ENCODE data around the gene KCNIP4. TPM values are rescaled to one million over a fixed set of nuclear protein-coding genes. Genes with fewer than 3 reads are reported as not detected.

The KCNIP4 gene
- total RNA-seq, 2 experiments from 2014 or later, result not detected

DNA sequence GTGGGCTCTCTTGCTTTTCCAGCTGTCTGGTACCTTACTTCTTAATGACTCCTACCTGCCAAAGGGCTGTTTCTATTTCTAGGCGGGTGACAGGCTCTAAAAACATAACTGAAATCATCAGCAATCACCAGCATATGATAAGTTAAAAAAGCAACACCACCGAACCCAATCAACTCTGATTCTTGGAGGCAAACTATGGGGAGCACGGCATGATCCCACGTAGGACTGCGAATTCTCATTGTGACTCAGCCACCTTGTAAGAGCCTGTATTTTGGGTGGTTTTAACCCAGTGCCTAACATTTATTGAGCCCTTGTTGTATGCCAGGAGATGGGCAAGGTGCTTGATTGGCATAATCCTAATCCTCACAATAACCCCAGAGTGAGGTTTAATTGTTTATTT, 1091.5 kb downstream of the KCNIP4 start:
- Mint-ChIP-seq H3K36me3 (ENCODE audit: low read depth) (no peaks in the 10 kb centered on the region), H3K9me3 (no peaks in the 10 kb centered on the region), H3K4me1 (no peaks in the 10 kb centered on the region), H3K4me3 (no peak overlapping the region), H3K27ac (no peak overlapping the region), H3K27me3 (no peaks in the 10 kb centered on the region)
- ChIA-PET POLR2A (no interaction called here), CTCF (no interaction called here)
- no peak for DNase-seq

DNA sequence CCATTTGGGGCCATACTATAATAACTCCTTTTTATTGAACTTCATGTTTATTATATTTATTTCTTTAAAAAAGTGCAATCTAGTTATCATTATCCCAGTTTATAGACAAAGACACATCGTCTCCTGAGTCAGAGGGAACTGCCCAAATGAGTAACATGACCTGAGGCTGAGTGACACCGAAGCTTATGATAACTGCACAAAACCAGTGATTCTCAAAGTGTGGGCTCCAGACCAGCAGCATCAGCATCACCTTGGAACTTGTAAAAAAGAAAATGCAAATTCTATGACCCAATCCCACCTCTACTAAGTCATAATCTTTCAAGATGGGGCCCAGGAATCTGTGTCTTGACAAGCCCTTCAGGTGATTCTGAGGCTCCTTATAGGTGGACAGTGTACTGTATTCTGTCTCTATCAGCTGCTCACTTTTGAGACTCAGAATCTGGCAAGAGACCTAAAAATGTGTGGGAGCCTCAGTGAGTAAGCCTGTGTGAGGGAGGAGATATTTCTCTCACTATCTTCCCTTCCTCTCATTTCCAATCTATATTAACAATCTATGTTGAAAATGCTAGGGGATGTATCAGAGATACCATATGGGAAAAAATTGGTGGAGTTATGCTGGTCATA, 1101.3 kb downstream of the KCNIP4 start:
- ChIA-PET POLR2A (no interaction called here), CTCF (no interaction called here)
- peaks cover 13% of the 10 kb centered on the region for H3K9me3 Mint-ChIP-seq
- no peaks in the 10 kb centered on the region for H3K4me1 Mint-ChIP-seq
- no peak for DNase-seq
- H3K27ac Mint-ChIP-seq, result no peak overlapping the region
- no peaks in the 10 kb centered on the region for H3K27me3 Mint-ChIP-seq
- no peaks in the 10 kb centered on the region for H3K36me3 Mint-ChIP-seq (ENCODE audit: low read depth)
- no peak overlapping the region for H3K4me3 Mint-ChIP-seq

DNA sequence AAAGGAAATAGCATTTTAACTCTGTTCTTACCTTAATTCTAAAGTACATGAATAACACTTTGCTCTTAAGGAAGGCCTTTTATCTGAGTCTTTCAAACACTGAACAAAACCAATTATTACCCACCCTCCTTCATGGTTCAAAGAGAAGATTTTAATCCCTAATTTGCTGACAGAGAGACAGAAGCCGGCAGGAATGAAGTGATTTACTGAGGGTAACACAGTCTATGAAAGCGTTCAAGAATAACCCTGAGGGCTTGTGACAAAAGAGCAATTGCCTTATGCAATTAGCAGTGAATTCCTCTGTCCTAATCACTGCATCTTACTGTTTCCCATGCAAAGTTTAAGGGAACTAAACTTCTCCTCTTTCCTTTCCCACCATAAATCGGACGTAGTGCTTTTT, 1104.3 kb downstream of the KCNIP4 start:
- H3K9me3 Mint-ChIP-seq, result peaks cover 10% of the 10 kb centered on the region
- POLR2A ChIA-PET, result no interaction called here
- DNase-seq, result no peak
- no peaks in the 10 kb centered on the region for H3K27me3 Mint-ChIP-seq
- no peak overlapping the region for H3K4me3 Mint-ChIP-seq
- no peaks in the 10 kb centered on the region for H3K4me1 Mint-ChIP-seq
- H3K27ac Mint-ChIP-seq, result no peak overlapping the region
- H3K36me3 Mint-ChIP-seq (ENCODE audit: low read depth), result no peaks in the 10 kb centered on the region
- CTCF ChIA-PET, result no interaction called here

DNA sequence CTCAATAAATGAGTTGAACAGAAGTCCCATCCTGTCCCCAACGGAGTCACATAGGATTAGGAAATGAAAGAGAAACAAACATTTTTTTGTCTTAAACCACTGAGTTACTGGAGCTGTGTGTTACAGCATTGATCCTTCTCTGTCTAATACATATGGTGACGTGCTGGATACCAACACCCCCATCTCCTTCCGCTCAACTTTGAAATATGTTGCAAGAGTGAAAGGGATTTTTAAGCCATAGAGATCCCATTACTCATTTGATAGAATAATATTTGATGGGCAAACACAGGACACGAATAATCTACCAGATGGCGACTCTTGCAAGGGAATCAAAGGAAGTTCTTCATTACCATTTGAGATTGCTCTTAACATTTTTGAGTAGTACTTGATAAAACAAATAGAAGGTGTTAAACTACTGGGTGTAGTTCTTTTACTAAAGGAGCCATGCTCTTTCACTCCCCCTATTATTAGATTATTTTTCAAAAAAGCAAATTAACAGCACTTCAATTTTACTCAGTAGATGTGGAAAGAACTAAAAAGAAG, 1107.9 kb downstream of the KCNIP4 start:
- POLR2A ChIA-PET, result no interaction called here
- CTCF ChIA-PET, result no interaction called here
- H3K27me3 Mint-ChIP-seq, result no peaks in the 10 kb centered on the region

DNA sequence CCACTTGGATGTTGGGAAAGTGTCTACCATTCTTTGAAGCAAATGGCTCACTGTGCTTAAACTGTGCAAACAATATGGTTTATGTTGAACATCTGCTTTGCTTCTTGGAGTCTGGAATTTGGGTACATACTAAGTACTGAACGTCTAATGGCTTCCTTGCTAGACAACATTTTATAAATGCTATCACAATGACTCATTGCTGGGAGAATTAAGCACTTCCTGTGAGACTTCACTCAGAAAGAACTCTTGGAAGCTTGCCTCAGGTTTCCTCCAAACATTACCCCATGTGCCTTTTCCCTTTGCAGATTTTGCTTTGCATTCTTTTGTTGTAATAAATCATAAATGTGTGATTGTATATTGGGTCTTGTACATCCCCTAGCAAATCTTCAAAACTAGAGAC, 1108.6 kb downstream of the KCNIP4 start:
- Mint-ChIP-seq H3K4me3 (no peak overlapping the region), H3K36me3 (ENCODE audit: low read depth) (no peaks in the 10 kb centered on the region), H3K27me3 (no peaks in the 10 kb centered on the region), H3K4me1 (no peaks in the 10 kb centered on the region), H3K9me3 (peaks cover 6% of the 10 kb centered on the region), H3K27ac (no peak overlapping the region)
- DNase-seq, result no peak
- ChIA-PET CTCF (no interaction called here), POLR2A (no interaction called here)

More for the DNA sequence above, 1107.9 kb downstream of the KCNIP4 start:
- no peak for DNase-seq
- Mint-ChIP-seq H3K36me3 (ENCODE audit: low read depth) (no peaks in the 10 kb centered on the region), H3K9me3 (peaks cover 8% of the 10 kb centered on the region), H3K4me1 (no peaks in the 10 kb centered on the region), H3K4me3 (no peak overlapping the region), H3K27ac (no peak overlapping the region)

DNA sequence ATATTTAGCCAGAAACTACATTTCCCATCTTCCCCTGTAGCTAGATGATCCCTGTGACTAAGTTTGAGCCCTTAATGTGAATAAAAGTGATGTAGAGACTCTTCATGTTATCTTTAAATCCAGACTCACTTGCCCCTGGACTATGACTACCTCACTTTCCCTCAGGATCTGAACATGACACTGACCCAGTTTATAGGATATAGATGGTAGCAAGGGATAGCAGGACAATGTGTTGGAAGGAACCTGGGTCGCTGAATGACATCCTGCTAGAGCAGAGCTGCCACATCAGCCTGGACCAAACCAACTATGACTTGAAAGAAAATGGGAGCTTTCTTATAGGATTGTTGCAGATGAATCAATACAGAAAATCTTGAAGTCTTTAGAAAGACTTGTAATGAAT, 1110.1 kb downstream of the KCNIP4 start:
- no peak for DNase-seq
- Mint-ChIP-seq H3K9me3 (peaks cover 6% of the 10 kb centered on the region), H3K27ac (no peak overlapping the region), H3K36me3 (ENCODE audit: low read depth) (no peaks in the 10 kb centered on the region), H3K4me3 (no peak overlapping the region), H3K27me3 (no peaks in the 10 kb centered on the region), H3K4me1 (no peaks in the 10 kb centered on the region)
- ChIA-PET CTCF (no interaction called here), POLR2A (interaction anchor here (1.0 kb wide), 1 partner anchor 34 kb away, joined by 3 read pairs; no protein-coding TSS in a partner anchor)

DNA sequence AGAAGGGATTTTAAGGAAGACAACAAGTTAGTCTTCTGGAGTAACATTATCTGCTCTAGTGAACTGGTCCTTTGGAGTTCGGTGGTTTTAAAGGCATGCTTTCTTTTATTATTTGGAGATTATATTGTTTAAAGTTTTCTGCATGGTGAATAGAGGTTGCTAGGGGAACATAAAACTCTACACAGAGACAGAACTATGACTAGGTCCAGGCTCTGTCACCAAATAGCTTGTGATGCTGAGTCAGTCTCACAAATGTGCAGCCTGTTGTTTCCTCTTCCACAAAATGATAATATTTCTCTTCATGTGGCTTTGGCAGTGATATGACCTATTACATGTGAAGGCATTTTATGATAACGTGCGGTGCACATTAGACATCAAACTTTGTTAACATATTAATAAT, 1115.7 kb downstream of the KCNIP4 start:
- POLR2A ChIA-PET, result no interaction called here
- no peaks in the 10 kb centered on the region for H3K9me3 Mint-ChIP-seq
- DNase-seq, result no peak
- H3K4me3 Mint-ChIP-seq, result no peak overlapping the region
- H3K36me3 Mint-ChIP-seq (ENCODE audit: low read depth), result no peaks in the 10 kb centered on the region
- H3K27me3 Mint-ChIP-seq, result no peaks in the 10 kb centered on the region
- H3K27ac Mint-ChIP-seq, result no peak overlapping the region
- no peaks in the 10 kb centered on the region for H3K4me1 Mint-ChIP-seq
- CTCF ChIA-PET, result no interaction called here

DNA sequence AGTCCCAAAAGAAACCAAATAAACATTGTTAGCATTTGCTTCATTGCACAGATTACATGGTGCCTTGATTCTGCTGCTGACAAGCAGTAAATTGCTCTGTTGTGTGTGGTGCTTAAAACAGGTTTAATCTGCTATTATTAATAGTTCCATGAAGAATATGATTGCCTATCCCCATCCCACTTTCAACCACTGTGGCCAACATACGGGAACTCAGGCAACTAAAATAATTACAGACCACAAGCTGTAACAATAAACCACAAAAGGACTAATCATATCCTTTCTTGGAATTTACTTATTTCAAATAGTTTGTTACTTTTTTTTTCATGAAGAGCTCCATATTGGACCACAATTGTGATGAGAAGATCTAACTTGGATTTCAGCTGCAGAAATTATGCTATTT, 1116.8 kb downstream of the KCNIP4 start:
- no peaks in the 10 kb centered on the region for H3K27me3 Mint-ChIP-seq
- CTCF ChIA-PET, result no interaction called here
- no peak for DNase-seq
- no peaks in the 10 kb centered on the region for H3K9me3 Mint-ChIP-seq
- H3K4me3 Mint-ChIP-seq, result no peak overlapping the region
- H3K4me1 Mint-ChIP-seq, result no peaks in the 10 kb centered on the region
- POLR2A ChIA-PET, result no interaction called here
- no peaks in the 10 kb centered on the region for H3K36me3 Mint-ChIP-seq (ENCODE audit: low read depth)
- no peak overlapping the region for H3K27ac Mint-ChIP-seq

DNA sequence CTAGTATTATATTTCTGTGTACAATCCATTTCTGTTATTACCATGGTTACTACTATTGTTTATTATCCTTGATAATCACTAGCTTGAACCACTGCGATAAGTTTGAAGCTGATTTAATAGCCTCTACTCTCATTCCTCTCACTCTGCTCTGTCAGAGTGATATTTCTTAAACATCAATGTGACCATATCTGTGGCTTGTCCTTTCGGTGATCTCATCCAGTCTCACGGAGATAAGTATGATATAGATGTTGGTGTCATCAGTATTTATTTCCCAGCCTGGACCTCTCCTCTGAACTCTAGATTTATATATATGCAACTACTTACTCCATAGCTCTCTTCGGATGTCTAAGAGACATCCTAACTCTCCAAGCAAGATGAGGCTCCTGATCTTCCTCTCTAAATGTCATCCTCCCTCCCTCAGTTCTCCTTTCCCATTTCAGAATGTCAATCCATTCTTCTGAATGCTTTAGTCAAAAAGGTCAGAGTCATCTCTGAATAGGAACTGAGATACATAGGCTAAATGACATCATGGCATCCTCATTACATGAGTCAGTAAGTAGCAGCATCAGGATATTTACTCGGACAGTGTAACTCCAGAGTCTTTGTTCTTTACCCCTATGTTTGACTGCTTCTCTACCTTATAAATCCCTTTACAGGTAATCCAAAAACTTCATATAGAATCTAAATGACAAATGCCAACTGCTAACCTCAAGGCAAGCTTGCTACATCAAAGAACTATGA, 1118.8 kb downstream of the KCNIP4 start:
- Mint-ChIP-seq H3K4me3 (no peak overlapping the region), H3K36me3 (ENCODE audit: low read depth) (no peaks in the 10 kb centered on the region), H3K27ac (no peak overlapping the region), H3K4me1 (no peaks in the 10 kb centered on the region), H3K9me3 (no peaks in the 10 kb centered on the region), H3K27me3 (no peaks in the 10 kb centered on the region)
- ChIA-PET CTCF (no interaction called here), POLR2A (no interaction called here)
- DNase-seq, result no peak

DNA sequence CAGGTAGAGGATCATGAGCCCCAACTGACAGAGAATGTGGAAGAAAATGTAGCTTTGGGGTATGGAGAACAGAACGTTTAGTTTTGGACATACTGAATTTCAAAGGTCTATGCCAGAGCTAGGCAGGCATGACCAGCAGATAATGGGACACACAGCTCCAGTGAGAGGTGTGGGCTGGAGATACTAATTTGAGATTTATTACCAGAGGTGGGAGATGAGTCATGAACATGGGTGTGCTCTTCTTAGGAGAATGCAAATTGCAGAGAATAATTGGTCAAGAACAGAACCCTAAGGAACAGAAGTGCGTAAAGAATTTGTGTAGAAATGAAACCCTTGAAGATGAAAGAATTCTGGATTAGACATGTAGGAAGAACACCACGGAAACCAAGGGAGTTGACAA, 1123.1 kb downstream of the KCNIP4 start:
- no peak overlapping the region for H3K4me3 Mint-ChIP-seq
- H3K36me3 Mint-ChIP-seq (ENCODE audit: low read depth), result no peaks in the 10 kb centered on the region
- ChIA-PET POLR2A (no interaction called here), CTCF (no interaction called here)
- no peaks in the 10 kb centered on the region for H3K9me3 Mint-ChIP-seq
- H3K27me3 Mint-ChIP-seq, result no peaks in the 10 kb centered on the region
- H3K4me1 Mint-ChIP-seq, result no peaks in the 10 kb centered on the region
- no peak overlapping the region for H3K27ac Mint-ChIP-seq
- DNase-seq, result no peak

DNA sequence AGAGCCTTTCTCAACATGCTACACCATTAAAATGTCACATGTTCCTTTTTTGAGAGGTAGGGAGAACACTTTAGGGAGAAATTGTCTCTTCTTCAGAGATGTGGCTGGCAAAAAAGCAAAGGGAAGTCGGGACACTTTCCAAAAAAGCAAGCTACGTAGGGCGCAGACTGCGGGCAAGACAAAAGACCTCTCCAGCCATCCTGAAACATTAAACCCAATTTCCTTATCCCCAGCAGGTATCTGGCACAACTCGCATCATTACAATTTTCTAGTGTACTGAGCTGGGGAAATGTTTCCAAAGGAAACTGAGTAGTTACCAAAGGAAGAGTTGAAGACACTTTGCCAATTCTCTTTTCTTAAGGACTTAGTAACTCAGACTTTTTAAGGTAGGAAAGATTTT, 1132.3 kb downstream of the KCNIP4 start:
- H3K36me3 Mint-ChIP-seq (ENCODE audit: low read depth), result no peaks in the 10 kb centered on the region
- H3K9me3 Mint-ChIP-seq, result no peaks in the 10 kb centered on the region
- POLR2A ChIA-PET, result no interaction called here
- H3K4me3 Mint-ChIP-seq, result no peak overlapping the region
- no peaks in the 10 kb centered on the region for H3K4me1 Mint-ChIP-seq
- H3K27ac Mint-ChIP-seq, result no peak overlapping the region
- no peaks in the 10 kb centered on the region for H3K27me3 Mint-ChIP-seq
- CTCF ChIA-PET, result interaction anchor here (0.7 kb wide), 1 partner anchor 11 kb away, joined by 3 read pairs; no protein-coding TSS in a partner anchor
- no peak for DNase-seq

DNA sequence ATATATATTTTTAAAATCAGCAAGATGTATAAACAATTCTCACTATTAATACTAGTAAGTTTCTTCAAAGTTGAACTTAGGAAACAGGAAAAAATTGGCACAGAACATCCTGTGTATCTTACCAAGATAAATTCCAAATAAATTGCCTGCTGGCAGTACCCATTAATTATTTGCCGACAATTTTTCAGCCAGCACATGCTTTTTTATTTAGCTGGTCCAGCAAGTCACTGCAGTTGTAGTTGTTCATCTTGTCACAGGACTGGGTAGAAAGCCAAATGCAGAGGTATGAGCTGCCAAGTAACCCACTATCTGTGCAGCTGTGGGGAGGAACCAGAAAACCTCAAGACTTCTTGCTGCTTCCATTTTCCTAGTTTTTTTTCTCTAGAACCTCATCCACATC, 1134.9 kb downstream of the KCNIP4 start:
- POLR2A ChIA-PET, result no interaction called here
- H3K36me3 Mint-ChIP-seq (ENCODE audit: low read depth), result no peaks in the 10 kb centered on the region
- CTCF ChIA-PET, result no interaction called here
- H3K9me3 Mint-ChIP-seq, result no peaks in the 10 kb centered on the region
- H3K27me3 Mint-ChIP-seq, result no peaks in the 10 kb centered on the region
- no peak for DNase-seq
- no peak overlapping the region for H3K4me3 Mint-ChIP-seq
- H3K4me1 Mint-ChIP-seq, result no peaks in the 10 kb centered on the region
- H3K27ac Mint-ChIP-seq, result no peak overlapping the region

DNA sequence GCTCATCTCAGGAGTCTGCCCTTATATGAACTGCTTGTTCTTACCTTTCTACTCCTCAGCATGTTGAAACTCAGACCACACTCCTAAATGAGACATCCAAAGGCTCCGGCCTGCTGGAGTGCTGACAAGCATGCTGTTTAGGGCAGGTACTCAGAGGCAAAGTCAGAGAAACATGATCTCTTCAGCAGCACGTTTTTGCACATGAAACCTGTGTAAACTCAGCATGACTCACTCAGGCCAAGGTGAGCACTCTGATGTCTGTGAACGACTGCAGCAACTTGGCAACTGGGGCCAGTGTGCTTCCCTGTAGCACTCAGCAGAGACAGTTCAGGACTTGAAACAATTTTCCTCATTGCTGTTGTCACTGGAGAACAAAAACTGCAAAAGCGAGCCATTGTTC, 1138.8 kb downstream of the KCNIP4 start:
- no peaks in the 10 kb centered on the region for H3K9me3 Mint-ChIP-seq

DNA sequence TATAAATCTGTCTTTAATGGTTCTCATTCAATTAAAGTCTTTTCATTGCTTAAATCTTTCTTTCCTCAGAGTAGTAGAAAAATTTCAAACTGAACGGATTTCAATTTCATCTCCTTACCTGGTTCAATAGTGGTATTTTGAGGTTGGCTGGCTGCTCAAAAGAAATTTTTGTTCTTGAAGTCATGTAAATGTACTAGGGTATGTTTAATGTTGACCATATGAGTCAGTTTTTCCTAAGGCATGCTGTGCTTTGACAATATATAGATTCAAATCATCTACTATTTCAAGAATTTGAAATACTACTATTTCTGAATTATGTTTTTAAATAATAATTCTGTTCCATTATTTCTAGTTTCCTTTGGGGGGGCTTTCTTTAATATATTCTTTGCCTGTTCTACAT, 1142.9 kb downstream of the KCNIP4 start:
- Mint-ChIP-seq H3K36me3 (ENCODE audit: low read depth) (no peaks in the 10 kb centered on the region), H3K4me1 (no peaks in the 10 kb centered on the region), H3K27me3 (no peaks in the 10 kb centered on the region), H3K4me3 (no peak overlapping the region), H3K27ac (no peak overlapping the region), H3K9me3 (no peaks in the 10 kb centered on the region)
- CTCF ChIA-PET, result no interaction called here
- no peak for DNase-seq
- POLR2A ChIA-PET, result no interaction called here

More for the DNA sequence above, 1138.8 kb downstream of the KCNIP4 start:
- H3K27ac Mint-ChIP-seq, result no peak overlapping the region
- CTCF ChIA-PET, result no interaction called here
- H3K27me3 Mint-ChIP-seq, result no peaks in the 10 kb centered on the region
- DNase-seq, result no peak
- no peak overlapping the region for H3K4me3 Mint-ChIP-seq
- H3K4me1 Mint-ChIP-seq, result no peaks in the 10 kb centered on the region
- POLR2A ChIA-PET, result no interaction called here
- H3K36me3 Mint-ChIP-seq (ENCODE audit: low read depth), result no peaks in the 10 kb centered on the region

Measured in activated CD4-positive, alpha-beta memory T cell treated with anti-CD3 and anti-CD28 coated beads, Interleukin-2, amount 10 ng/mL, durations not matched to agents 7 days and 5 days (primary cell).